HG03457 (cell line): ENCODE data around the gene CDH18.

ENCODE experiments used
- ATAC-seq: cut with Tn5 transposase; IDR thresholded peaks from one replicate; pipeline ENCODE4 v1.9.1; 2021; ENCODE audit warnings: moderate number of reproducible peaks; ENCODE audit not compliant: unreplicated experiment

CDH18 gene

DNA sequence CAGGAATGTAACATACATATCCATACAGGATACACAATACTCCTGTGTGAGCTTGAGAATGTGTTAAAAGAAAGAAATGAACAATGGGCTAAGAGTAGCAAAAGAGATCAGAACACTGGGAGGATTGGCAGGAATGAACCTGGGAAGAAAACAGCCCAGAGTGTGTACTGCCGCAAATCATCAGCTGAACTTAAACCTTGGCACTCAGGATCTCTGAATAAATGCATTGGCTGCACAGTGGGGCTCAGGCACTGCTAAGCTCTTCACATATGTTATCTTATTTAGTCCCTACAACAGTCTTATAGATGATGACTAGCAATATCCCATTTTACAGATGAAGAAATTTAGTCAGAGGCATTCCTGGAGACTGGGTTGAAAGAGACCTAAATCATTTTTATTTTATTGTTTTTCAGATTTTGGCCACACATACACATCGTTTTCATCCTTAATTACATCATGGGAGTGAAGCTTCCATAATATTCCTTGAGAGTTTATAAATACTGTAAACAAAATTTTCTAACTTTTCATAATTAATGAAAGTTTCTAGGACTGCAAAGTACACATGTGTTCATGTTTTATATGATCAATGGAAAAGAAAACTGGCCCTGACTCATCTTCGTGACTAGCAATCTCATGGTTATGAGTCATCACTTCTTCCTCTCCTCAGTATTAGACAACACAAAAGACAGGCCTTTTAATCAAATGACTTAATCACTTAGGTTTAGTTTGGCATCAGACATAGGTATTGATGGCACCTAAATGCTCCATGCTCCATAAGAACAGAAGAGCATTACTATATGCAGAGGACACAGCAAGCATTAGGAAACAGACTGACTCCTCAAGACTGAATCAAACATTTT, 59.2 kb downstream of the CDH18 start:
- ATAC-seq, result no peak

DNA sequence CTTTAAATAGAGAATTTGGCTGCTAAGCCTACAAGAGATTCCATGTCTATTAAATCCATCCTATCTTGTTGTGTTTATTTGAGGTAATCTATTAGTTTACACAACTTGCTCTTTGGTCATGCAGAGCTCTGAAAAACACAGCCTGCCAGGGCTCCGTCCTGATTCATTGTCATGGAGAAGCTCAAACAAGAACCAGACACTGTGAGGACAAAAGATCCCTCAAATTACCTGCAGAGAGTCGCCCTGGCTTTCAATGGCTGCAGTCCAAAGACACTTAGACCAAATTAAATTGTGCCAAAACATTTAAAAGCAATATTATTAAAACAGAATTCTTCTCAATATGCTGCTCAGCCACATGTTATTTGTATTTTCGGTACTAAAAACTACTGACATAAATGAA, 60.1 kb downstream of the CDH18 start:
- no peak for ATAC-seq

DNA sequence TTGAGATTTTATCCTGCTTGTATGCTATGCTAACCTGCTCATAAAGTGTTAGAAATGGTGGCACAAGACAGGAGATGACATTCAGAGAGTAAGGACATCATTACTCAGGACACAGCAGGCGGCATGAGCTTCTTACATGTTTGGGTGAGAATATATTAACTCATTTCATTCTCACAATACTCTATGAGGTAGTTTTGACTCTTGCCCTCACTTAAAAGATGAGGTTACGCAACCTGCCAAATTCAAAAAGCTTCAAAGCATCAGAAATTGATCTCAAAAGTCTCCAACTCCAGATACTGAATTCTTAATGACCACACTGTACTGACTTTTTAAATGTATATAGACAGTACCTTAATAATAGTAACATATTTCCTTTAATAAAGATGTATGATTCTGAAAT, 60.8 kb downstream of the CDH18 start:
- ATAC-seq, result no peak

DNA sequence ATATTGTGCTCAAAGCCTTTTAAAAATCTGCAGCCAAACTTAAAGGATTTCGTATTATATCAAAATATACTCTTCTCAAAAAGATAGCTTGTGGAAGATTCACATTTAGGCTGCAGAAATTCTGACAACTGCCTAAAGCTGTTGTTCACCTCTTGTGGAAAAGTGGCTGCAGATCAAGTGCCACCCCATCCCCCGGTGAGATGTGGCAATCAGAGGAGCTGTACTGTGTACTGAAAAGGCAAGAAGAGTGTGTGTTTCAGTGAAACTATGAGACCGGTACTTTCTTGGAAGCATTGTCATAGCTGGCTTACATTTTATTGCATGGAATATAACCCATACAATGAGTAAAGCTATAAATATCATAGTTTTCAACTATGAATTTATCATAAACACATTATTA, 64.3 kb downstream of the CDH18 start:
- ATAC-seq, result no peak

DNA sequence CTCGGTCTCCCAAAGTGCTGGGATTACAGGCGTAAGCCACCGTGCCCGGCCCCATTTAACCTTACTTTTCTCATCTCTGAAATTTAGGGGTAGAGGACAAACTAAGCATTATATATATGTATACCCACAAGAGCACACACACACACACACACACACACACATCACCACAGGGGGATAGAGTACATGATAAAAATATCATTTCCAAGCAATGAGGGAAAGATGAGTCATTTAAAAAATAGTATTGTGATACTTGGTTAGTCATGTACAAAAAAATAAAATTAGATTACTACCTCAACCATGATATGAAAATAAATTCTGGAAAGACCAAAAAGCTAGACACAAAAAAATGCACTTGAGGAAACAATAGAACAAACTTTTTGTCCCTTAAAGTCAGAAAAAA, 67.2 kb downstream of the CDH18 start:
- no peak for ATAC-seq

DNA sequence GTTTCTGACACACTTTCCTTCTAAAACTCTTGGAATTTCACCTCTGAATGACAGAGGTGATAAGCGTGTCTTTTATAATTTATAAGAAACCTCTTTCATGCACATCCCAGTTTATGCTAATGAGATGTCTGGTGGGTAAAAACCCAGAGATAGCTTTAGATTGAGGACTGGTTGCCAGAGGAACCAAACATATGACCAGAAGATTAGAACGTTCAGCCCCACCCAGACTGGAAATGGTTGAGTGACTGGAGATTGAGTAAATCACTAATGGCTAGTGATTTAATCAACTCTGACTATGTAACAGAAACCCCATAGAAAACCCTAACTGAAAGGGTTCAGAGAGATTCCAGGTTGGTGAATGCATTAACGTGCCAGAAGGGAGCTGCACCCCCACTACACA, 69.2 kb downstream of the CDH18 start:
- no peak for ATAC-seq

DNA sequence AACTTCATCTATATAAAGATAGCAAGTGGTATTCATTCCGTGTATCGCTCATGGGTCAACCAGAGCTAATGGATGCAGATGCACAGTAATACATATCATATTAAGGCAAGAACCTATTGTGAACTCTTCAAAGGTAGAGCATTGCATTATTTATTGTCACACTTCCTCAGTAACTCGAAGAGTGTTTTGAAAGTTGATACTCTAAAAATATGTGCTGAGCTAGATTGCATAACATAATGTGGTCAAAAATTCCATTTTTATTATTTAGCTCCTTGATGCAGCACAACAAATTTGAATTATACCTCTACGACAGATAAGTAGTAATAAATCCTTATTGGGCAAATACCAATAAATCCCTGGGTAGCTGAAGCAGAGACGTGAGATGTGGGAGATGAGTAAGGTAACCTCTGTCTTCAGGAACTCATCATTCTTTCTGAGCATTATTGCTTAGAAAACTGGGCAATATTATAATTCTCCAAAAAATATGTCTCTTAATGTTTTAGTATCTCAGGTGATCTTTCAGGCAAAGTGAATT, 70.3 kb downstream of the CDH18 start:
- no peak for ATAC-seq

DNA sequence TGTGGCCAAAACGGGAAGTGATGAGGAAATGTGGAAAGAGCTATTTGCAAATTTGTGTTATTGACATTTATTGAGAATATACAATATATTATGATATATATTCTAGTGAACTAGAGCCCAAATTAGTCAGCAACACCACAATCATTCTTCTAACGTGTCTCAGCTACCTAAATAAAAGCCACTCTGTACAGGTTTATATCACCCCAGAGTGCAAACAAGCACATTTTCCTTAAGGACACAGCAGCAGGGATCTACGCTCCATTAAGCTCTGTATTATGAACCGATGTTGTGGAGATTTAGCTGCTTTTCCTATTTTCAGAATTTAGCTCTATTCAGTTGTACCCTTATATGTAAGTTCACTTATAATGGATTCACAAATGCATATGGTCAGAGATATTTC, 77.9 kb downstream of the CDH18 start:
- ATAC-seq, result no peak

DNA sequence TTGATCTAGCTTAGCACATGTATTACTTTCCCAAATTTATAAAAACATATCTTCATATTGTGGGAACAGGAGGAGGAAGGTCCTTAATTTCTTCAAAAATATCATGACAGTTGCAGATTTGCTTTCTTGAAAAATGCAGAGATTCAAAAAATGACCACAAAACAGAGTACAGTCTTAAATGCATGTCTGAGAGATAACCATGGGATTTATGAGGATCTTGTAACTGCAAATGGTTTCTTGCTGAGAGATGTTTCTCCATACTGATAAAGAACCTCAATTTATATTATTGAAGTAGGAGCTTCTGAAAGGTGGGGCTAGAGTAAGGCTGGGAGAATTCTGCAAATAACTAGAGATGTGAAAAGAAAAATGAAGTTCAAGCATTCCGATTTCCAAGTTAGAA, 83.2 kb downstream of the CDH18 start:
- no peak for ATAC-seq

DNA sequence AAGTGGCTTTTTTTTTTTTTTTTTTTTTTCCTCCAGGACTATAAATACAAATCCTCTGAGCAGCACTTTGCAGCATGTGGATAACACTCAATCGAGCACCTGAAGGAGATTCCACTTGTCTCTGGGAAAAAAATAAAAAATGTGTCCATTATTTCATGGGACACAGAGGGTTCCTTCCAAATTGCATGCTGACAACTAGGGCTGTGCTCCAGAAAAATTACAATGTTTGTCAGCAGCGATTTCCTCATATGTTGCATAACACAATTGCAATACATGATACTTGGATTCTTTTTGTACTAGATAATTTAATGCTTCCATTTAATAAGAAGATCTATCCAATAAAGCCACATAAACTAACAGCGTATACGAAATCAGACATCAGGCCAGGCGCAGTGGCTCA, 84.4 kb downstream of the CDH18 start:
- ATAC-seq, result no peak

DNA sequence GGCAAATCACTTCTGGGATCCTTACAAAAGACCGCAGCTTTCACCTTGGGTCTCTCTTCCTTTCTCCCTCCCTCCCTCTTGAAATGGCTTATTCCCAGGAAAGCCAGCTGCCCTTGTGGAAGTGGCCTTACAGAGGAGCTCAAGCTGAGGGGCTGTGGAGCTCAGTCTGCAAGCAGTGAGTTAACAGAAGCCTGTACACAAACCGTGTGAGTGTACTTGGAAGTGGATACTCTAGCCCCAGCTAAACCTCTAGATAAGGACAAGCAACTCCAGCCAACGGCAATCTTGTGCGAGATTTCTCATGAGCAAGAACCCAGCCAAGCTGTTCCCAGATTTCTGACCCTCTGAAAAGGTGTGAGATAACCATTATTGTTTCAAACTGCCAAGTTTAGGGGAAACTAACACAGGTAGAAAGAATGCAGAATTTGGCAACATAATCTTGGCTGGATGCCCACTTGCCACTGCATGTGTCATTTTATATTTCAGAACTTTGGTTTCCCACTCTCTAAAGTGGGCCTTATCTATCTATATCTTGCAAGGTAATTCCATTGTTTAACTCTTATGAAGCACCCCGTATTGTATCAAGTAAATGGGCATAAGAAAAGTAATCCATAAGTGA, 85.6 kb downstream of the CDH18 start:
- no peak for ATAC-seq

DNA sequence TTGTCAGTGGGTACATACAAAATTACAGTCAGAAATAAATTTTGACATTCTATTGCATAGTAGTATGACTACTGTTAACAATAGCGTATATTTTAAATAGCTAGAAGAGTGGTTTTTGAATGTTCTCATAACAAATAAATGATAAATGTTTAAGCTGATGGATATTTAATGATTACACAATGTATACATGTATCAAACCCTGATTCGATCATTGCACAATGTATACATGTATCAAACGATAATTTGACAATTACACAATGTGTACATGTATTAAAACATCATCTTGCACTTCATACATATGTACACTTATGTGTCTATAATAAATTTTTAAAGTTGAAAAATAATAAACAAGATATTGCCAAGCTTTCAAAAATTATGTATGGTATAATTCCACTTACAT, 87.7 kb downstream of the CDH18 start:
- ATAC-seq, result no peak

DNA sequence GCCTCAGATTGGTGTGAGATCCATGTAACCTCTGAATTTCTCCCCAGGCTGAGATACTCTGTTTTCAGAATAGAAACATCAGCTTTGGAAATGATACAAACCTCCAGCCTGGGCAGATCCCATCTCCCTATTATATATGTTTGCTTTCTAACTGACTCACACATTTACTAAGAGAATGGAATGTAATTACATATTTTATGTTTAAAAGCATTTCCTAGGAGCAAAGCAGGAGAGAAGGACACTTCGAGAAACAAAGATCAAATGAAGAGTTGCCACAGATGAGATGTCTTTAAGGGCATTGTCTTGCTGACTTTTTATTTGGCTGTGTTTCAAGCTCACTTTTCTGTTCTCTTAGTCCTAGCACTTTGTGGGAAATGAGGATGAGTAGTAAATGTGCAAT, 96.3 kb downstream of the CDH18 start:
- no peak for ATAC-seq

DNA sequence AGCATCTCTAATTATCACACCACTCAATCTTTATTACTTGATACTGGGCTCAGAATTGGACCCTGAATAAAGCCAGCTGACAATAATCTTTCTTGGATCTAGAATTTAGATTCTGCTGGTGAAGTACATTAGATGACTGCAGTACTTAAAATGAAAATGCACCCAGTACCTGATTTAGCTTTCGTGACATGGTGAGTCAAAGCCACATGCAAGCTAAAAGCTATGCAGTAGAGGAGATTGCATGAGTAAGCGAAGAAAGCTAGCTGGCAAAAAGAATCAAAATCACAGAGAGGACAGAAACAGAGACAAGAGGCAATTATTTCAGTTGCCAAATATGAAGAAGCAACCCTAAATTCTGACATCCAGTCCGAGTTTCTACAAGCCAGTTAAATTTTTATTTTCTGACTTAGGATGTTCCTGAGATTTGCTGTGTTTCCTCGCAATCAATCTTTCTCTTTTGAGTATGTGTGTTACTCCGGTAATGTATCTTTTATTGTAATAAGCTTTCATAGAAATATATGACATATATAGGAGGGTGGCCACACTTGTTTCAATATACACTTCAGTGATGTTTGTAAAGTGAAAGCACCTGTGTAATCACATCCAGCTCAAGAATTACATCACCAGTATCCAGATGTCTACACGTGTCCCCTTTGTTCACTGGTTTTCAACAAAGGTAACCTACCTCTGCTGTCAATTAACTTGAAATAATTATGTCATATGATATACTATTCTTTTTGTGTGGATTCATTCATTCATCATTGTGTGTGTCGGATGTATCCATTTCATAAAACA, 101.7 kb downstream of the CDH18 start:
- ATAC-seq, result no peak

DNA sequence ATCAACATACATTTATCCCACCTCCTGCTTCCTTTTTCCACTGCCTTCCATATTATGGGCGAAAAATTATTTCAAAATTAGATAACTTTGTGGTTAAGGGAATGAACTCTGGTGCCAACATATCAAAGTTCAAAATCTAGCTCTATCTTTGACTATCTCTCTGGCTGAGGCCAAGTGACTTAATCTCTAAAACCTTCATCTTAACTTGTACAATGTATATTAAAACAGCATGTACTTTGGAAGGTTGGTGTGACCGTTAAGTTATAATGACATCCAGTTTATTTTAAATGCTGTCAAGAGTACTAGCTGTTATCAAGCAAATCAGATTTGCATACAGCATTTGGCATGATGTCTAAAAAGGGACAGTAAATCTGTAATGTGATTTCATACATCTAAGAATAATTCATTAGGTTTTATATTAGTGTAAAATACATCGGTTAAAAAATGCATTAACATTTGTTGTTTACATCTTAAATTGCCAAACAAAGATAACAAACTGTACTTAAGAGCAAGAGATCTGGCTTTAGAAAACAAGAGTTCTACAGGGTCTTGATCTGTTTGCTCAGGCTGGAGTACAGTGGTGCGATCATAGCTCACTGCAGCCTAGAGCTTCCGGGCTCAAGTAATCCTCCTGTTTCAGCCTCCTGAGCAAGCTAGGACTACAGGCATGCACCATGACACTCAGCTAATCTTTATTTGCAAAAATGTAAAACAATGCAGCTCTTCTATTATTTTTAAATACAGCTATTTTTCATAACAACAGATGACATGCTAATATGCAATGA, 102.8 kb downstream of the CDH18 start:
- ATAC-seq, result no peak

DNA sequence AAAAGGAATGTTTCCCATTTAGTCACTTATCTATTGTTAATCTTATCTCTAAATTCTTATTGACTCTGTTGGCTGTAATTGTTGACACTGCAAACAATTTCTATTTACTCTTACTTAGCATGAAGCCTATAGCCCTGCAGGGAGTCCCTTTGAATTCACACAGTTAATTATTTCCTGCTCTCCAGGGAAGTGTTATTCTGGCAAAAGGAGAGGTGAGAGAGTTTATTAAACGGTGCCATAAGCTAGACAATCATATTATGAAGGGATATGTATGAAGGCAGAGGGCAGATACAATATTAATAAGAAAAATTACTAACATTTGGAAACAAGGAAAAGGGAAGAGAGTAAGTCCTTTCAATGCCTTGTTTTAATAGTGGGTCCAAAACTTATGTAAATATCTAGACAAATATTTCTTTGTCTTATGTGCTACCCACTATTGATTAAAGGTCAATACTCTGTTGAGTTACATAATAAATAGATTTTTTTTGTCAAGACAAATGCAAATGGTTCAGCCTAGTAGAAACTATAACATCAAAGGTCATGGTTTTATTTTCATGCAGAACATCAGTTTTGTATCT, 107.1 kb downstream of the CDH18 start:
- ATAC-seq, result no peak

DNA sequence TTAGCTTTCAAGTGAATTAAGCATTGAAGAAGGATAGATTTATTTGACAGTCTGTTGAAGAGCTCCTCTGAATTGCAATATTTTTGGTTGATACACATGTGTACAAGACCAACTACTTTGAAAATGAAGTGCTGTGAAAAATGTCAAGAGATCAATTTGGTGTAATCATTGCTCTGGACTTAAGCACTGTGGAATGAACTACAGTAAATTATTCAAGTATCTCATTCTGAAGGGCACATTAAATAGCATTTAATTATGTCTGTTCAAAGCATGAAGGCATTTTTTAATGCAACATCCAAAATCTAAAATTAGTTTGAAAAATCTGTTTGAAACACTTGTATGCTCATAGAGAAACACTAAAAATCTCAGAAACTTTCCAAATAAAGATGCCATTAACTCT, 107.5 kb downstream of the CDH18 start:
- ATAC-seq, result no peak

DNA sequence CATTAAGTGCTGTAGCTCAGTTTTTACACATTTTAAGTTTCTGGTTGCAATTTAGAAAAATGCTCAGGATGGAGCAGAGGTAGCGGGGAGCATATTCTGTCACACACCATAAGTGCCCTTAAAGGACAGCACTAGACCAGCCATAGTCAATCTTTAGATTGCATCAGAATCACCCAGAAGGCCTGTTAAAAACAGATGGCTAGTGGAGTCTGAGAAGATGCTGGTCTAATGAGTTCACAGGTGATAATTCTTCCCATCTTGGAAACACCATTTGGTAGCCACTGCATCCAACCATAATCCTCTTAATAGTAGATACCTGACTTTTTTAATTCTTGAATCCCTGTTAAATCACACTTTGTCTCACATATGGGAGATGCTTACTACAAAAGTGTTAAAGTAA, 113.2 kb downstream of the CDH18 start:
- no peak for ATAC-seq

DNA sequence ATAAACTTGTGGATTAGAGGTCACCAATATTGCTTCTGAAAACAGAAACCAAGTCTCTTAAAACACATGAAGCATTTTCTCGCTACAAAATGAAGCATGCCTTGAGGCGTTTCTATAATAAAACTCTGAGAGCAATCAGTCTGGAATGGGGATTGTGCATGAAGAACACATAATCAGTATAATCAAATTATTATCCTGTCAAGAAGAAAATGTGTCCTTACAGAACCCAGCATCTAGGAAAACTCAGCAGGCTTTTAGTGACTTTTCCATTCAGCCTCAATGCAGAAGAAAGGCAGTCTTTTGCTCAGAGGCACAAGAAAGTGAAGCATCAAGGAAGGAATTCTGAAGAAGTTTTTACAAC, 121.9 kb downstream of the CDH18 start:
- ATAC-seq, result no peak

DNA sequence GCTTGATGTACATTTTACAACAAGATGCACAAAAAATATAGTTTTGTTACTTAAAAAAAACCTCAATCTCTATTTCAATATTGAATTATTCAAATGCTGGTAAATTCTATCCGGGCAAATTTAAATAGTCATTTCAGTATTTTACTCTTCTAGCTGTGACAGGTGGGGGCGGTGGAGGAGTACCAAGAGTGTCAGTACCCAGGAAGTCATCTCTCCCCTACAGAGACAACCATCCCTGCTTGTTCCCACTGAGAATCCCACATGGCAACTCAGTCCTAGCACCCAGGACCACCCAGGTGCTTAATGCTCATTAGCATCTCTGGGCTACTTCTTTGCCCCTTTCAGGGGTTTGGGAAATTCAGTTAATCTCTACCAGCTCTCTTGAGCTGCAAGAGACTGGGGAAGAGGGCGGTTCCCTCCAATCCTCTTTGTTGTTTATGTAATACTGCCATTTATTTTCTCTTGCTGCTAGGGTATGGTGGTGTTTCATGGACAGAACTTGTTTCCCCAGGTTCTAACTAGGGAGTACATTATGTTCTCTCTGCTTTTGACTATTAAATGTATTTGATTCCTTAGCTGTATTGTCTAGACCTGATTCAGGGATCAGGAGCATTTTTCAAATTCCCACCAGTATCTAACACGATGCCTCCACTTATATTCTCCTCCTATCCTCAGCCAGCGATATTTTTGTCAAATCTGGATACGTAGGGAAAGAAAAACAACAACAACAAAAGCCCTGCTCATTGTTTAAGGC, 122.5 kb downstream of the CDH18 start:
- ATAC-seq, result no peak
